ENCODE results near the gene TRAF6.
"Not testable (repeated sequence)": the region's sequence is repeated elsewhere in the genome, so short reads cannot be mapped to it uniquely, and the experiment has no call there.

Gene TRAF6, protein sequence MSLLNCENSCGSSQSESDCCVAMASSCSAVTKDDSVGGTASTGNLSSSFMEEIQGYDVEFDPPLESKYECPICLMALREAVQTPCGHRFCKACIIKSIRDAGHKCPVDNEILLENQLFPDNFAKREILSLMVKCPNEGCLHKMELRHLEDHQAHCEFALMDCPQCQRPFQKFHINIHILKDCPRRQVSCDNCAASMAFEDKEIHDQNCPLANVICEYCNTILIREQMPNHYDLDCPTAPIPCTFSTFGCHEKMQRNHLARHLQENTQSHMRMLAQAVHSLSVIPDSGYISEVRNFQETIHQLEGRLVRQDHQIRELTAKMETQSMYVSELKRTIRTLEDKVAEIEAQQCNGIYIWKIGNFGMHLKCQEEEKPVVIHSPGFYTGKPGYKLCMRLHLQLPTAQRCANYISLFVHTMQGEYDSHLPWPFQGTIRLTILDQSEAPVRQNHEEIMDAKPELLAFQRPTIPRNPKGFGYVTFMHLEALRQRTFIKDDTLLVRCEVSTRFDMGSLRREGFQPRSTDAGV

DNA sequence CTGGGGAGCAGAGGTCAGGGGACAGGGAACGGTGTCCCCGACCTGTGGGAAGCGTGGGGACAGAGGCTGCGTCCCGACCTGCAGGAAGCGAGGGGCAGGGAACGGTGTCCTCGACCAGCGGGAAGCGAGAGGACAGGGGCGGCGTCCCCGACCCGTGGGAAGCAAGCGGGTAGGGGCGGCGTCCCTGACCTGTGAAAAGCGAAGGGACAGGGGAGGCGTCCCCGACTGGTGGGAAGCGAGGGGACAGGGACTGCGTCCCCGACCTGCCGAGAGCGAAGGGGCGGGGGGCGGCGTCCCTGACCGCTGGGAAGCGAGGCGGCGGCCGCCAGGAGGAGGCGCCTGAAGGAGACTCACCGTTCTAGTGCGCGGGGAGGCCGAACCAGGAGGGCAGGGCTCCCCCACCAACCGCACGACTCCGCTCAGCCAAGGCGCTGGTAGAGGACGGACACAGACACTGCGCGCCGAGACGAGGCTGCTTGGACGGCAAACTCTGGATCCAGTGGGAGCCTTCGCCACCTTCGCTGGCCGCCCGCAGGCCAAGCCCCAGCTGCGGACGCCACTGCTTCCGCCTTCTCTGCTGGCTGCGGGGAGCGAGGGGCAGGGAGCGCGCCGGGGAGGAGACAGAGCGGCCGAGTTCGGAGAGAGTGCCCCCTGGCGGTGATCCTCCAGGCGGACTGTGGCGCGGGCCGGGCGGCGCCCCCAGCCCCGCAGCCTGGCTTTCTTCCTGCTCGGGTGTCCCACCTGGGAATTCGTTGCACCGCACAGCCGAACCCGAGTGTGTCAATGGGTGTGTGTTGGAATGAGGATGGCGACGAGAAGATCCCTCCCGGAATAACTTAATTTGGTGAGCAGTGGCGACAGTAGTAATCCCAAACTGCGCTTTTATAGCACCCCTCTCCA, at the start of gene TRAF6:
Gene TRAF6, minus strand, starts transcription at position 579 of the 900 bp plus-strand sequence. CDS start 8,757 bp downstream, outside the sequence.
- Histone ChIP-seq H3K27ac (ENCODE audit: low read length) (peak within 1 kb of the TSS; percentile 62), H3K36me3 (ENCODE audit: control insufficient read depth in 2 of 2, insufficient read depth in 2 of 2, low read length in 2 of 2) (no peaks in the 10 kb centered on the region), H3K4me3 (ENCODE audit: low read length in 2 of 2) (peak within 1 kb of the TSS; percentile 95 to 96), H3K27me3 (ENCODE audit: control insufficient read depth in 1 of 2, insufficient read depth in 2 of 2, low read length in 2 of 2) (no peaks in the 10 kb centered on the region), H3K9me3 (ENCODE audit: control insufficient read depth in 2 of 2, low read length in 2 of 2) (peaks cover 0 to 3% of the 10 kb centered on the region in 2 donors), H3K9ac (ENCODE audit: low read length in 2 of 2) (peak within 1 kb of the TSS; percentile 92 to 93), H3K4me1 (ENCODE audit: control insufficient read depth, insufficient read depth, low read length) (peaks cover 6% of the 10 kb centered on the region)

- H3K4me3 ChIP-seq (ENCODE audit: low read length in 2 of 2) = no peak overlapping the region
- H3K27ac ChIP-seq (ENCODE audit: low read length) = no peak overlapping the region
Observed at GRCh38 chr11:36558571-36559413, 48.7 kb upstream of the TRAF6 start.

DNA sequence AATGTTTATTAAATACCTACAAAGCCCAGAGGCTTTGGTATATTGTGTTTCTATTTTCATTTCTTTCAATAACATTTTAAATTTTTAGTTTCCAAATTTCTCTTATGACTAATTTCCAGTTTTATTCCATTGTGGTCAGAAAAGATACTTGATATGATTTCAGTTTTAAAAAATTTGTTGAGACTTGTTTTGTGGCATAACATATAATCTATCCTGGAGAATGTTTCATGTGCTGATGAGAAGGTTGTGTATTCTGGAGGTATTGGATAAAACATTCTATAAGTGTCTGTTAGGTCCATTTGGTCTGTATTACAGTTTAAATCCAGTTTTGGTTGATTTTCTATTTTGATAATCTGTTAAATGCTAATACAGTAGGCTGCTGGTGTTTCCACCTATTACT, 47.9 kb upstream of the TRAF6 start:
- Histone ChIP-seq H3K4me1 (ENCODE audit: control insufficient read depth, insufficient read depth, low read length) (no peaks in the 10 kb centered on the region), H3K36me3 (ENCODE audit: control insufficient read depth in 2 of 2, insufficient read depth in 2 of 2, low read length in 2 of 2) (no peaks in the 10 kb centered on the region), H3K9ac (ENCODE audit: low read length in 2 of 2) (no peak overlapping the region), H3K9me3 (ENCODE audit: control insufficient read depth in 2 of 2, low read length in 2 of 2) (no peaks in the 10 kb centered on the region), H3K27me3 (ENCODE audit: control insufficient read depth in 1 of 2, insufficient read depth in 2 of 2, low read length in 2 of 2) (no peaks in the 10 kb centered on the region), H3K27ac (ENCODE audit: low read length) (no peak overlapping the region), H3K4me3 (ENCODE audit: low read length in 2 of 2) (no peak overlapping the region)

More at GRCh38 chr11:36558571-36559413, 48.7 kb upstream of the TRAF6 start:
- H3K36me3 ChIP-seq (ENCODE audit: control insufficient read depth in 2 of 2, insufficient read depth in 2 of 2, low read length in 2 of 2) = no peaks in the 10 kb centered on the region
- H3K27me3 ChIP-seq (ENCODE audit: control insufficient read depth in 1 of 2, insufficient read depth in 2 of 2, low read length in 2 of 2) = no peaks in the 10 kb centered on the region
- no peak overlapping the region for H3K9ac ChIP-seq (ENCODE audit: low read length in 2 of 2)
- no peaks in the 10 kb centered on the region for H3K9me3 ChIP-seq (ENCODE audit: control insufficient read depth in 2 of 2, low read length in 2 of 2)
- H3K4me1 ChIP-seq (ENCODE audit: control insufficient read depth, insufficient read depth, low read length) = no peaks in the 10 kb centered on the region

GRCh38 chr11:36557390-36557789, 47.3 kb upstream of the TRAF6 start:
- H3K4me3 ChIP-seq (ENCODE audit: low read length in 2 of 2); H3K27ac ChIP-seq (ENCODE audit: low read length); H3K36me3 ChIP-seq (ENCODE audit: control insufficient read depth in 2 of 2, insufficient read depth in 2 of 2, low read length in 2 of 2); H3K9me3 ChIP-seq (ENCODE audit: control insufficient read depth in 2 of 2, low read length in 2 of 2); H3K9ac ChIP-seq (ENCODE audit: low read length in 2 of 2); H3K4me1 ChIP-seq (ENCODE audit: control insufficient read depth, insufficient read depth, low read length); H3K27me3 ChIP-seq (ENCODE audit: control insufficient read depth in 1 of 2, insufficient read depth in 2 of 2, low read length in 2 of 2): not testable (repeated sequence)

GRCh38 chr11:36550385-36551115, 40.5 kb upstream of the TRAF6 start:
- no peaks in the 10 kb centered on the region for H3K4me1 ChIP-seq (ENCODE audit: control insufficient read depth, insufficient read depth, low read length)
- no peaks in the 10 kb centered on the region for H3K9me3 ChIP-seq (ENCODE audit: control insufficient read depth in 2 of 2, low read length in 2 of 2)
- H3K27ac ChIP-seq (ENCODE audit: low read length) = no peak overlapping the region
- no peaks in the 10 kb centered on the region for H3K27me3 ChIP-seq (ENCODE audit: control insufficient read depth in 1 of 2, insufficient read depth in 2 of 2, low read length in 2 of 2)
- no peak overlapping the region for H3K9ac ChIP-seq (ENCODE audit: low read length in 2 of 2)
- H3K4me3 ChIP-seq (ENCODE audit: low read length in 2 of 2) = no peak overlapping the region
- no peaks in the 10 kb centered on the region for H3K36me3 ChIP-seq (ENCODE audit: control insufficient read depth in 2 of 2, insufficient read depth in 2 of 2, low read length in 2 of 2)

DNA sequence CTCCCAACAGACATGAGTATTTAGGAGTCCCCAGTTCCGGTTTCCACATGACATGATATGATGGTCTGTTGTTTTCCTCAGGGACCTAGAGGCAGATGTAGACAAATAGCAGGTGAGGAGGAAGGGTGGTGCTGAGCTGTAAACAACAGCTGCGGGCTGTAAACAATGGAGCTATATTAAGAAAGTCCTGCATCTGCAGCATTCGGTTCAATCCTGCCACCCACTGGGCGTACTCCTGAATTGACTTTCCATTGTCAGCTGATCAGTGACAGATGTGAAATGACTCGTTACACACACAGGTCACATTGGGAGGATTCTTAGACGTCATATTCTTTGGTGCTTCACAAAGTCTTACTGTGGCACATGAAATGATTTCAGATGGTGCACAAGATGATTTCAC, 30.9 kb upstream of the TRAF6 start:
- H3K9me3 ChIP-seq (ENCODE audit: control insufficient read depth in 2 of 2, low read length in 2 of 2) = no peaks in the 10 kb centered on the region
- H3K9ac ChIP-seq (ENCODE audit: low read length in 2 of 2) = no peak overlapping the region
- no peaks in the 10 kb centered on the region for H3K27me3 ChIP-seq (ENCODE audit: control insufficient read depth in 1 of 2, insufficient read depth in 2 of 2, low read length in 2 of 2)
- no peak overlapping the region for H3K4me3 ChIP-seq (ENCODE audit: low read length in 2 of 2)
- no peaks in the 10 kb centered on the region for H3K36me3 ChIP-seq (ENCODE audit: control insufficient read depth in 2 of 2, insufficient read depth in 2 of 2, low read length in 2 of 2)
- no peaks in the 10 kb centered on the region for H3K4me1 ChIP-seq (ENCODE audit: control insufficient read depth, insufficient read depth, low read length)
- no peak overlapping the region for H3K27ac ChIP-seq (ENCODE audit: low read length)

DNA sequence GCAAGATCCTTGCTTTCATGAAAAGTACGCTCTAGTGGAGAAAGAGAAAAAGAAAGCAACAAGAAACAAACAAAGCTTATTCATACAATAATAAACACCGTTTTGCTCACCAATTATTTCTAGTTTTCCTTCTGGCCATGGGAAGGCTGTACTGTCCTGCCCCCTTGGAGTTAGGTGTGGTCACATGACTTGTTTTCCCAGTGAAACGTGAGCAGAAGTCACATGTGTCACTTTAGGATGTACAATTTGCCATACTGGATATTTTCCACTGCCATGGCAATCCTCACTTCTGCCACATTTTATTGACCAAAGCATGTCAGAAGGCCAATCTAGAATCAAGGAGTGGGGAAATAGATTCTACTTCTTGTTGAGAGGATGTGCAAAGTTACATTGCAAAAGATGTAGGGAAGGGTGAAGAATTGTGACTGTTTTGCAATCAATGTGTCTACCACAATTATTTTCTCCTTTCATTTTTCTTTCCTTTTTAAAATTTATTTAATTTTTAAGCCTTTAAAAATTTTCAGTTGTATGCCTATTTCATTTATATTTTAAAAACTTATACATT, 24.3 kb upstream of the TRAF6 start:
- Histone ChIP-seq H3K36me3 (ENCODE audit: control insufficient read depth in 2 of 2, insufficient read depth in 2 of 2, low read length in 2 of 2) (no peaks in the 10 kb centered on the region), H3K9me3 (ENCODE audit: control insufficient read depth in 2 of 2, low read length in 2 of 2) (no peaks in the 10 kb centered on the region), H3K27ac (ENCODE audit: low read length) (no peak overlapping the region), H3K4me3 (ENCODE audit: low read length in 2 of 2) (no peak overlapping the region), H3K27me3 (ENCODE audit: control insufficient read depth in 1 of 2, insufficient read depth in 2 of 2, low read length in 2 of 2) (no peaks in the 10 kb centered on the region), H3K9ac (ENCODE audit: low read length in 2 of 2) (no peak overlapping the region), H3K4me1 (ENCODE audit: control insufficient read depth, insufficient read depth, low read length) (no peaks in the 10 kb centered on the region)

GRCh38 chr11:36532941-36533601, 23.0 kb upstream of the TRAF6 start:
- H3K9me3 ChIP-seq (ENCODE audit: control insufficient read depth in 2 of 2, low read length in 2 of 2) = no peaks in the 10 kb centered on the region
- no peak overlapping the region for H3K4me3 ChIP-seq (ENCODE audit: low read length in 2 of 2)
- H3K4me1 ChIP-seq (ENCODE audit: control insufficient read depth, insufficient read depth, low read length) = no peaks in the 10 kb centered on the region

DNA sequence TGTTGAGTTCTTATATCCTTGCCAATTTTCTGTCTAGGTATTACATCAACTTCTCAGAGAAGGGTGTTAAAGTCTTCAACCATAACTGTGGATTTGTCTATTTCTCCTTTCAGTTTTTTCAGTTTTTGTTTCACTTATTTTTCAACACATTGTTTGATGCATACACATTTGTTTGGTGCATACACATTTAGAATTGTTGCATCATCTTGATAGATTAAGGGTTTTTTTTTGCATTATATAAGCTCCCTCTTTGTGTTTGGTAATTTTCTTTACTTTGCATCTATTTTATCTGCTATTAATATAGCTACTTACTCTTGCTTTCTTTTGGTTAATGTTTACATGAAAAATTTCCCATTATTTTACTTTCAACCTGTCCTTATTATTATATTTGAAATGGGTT, 20.8 kb upstream of the TRAF6 start:
- no peaks in the 10 kb centered on the region for H3K9me3 ChIP-seq (ENCODE audit: control insufficient read depth in 2 of 2, low read length in 2 of 2)
- H3K36me3 ChIP-seq (ENCODE audit: control insufficient read depth in 2 of 2, insufficient read depth in 2 of 2, low read length in 2 of 2) = no peaks in the 10 kb centered on the region
- H3K9ac ChIP-seq (ENCODE audit: low read length in 2 of 2) = no peak overlapping the region
- H3K4me3 ChIP-seq (ENCODE audit: low read length in 2 of 2) = no peak overlapping the region
- no peaks in the 10 kb centered on the region for H3K27me3 ChIP-seq (ENCODE audit: control insufficient read depth in 1 of 2, insufficient read depth in 2 of 2, low read length in 2 of 2)
- H3K27ac ChIP-seq (ENCODE audit: low read length) = no peak overlapping the region
- no peaks in the 10 kb centered on the region for H3K4me1 ChIP-seq (ENCODE audit: control insufficient read depth, insufficient read depth, low read length)

More at GRCh38 chr11:36532941-36533601, 23.0 kb upstream of the TRAF6 start:
- no peaks in the 10 kb centered on the region for H3K36me3 ChIP-seq (ENCODE audit: control insufficient read depth in 2 of 2, insufficient read depth in 2 of 2, low read length in 2 of 2)
- H3K27ac ChIP-seq (ENCODE audit: low read length) = no peak overlapping the region
- H3K27me3 ChIP-seq (ENCODE audit: control insufficient read depth in 1 of 2, insufficient read depth in 2 of 2, low read length in 2 of 2) = no peaks in the 10 kb centered on the region
- no peak overlapping the region for H3K9ac ChIP-seq (ENCODE audit: low read length in 2 of 2)

All from stomach smooth muscle (tissue), 2 donors.